Endodermal cell (in vitro differentiated cells): ENCODE results near the gene GSC2. TPM values are rescaled to one million over a fixed set of nuclear protein-coding genes. Genes with fewer than 3 reads are reported as not detected.

Experiments used
- DNase-seq: peaks from one replicate; pipeline ENCODE4 v3.0.0-alpha.2; 2017
- H3K27ac ChIP-seq: 2 replicates; pipeline ENCODE4 v1.5.1; 2013; ENCODE audit warnings: mild to moderate bottlenecking, low read depth, low read length, moderate library complexity
- H3K27me3 ChIP-seq: 2 replicates; pipeline ENCODE4 v1.6.1; 2013; ENCODE audit warnings: mild to moderate bottlenecking, low read length, moderate library complexity; ENCODE audit not compliant: insufficient read depth, control insufficient read depth, poor library complexity, severe bottlenecking
- H3K36me3 ChIP-seq: 2 replicates; pipeline ENCODE4 v1.7.0; 2013; ENCODE audit warnings: mild to moderate bottlenecking, low read length, moderate library complexity; ENCODE audit not compliant: control insufficient read depth, insufficient read depth
- H3K4me1 ChIP-seq: one replicate; pipeline ENCODE4 v1.7.0; 2013; ENCODE audit warnings: low read length; ENCODE audit not compliant: control insufficient read depth, insufficient read depth
- H3K4me3 ChIP-seq: 2 replicates; pipeline ENCODE4 v1.5.1; 2013; ENCODE audit warnings: mild to moderate bottlenecking, low read length, moderate library complexity
- H3K9ac ChIP-seq: 2 replicates; pipeline ENCODE4 v1.6.1; 2013; ENCODE audit warnings: mild to moderate bottlenecking, low read length, moderate library complexity; ENCODE audit not compliant: poor library complexity, severe bottlenecking; ENCODE audit errors: extremely low read depth
- H3K9me3 ChIP-seq: 2 replicates; pipeline ENCODE4 v1.6.1; 2013; ENCODE audit warnings: mild to moderate bottlenecking, low read length, moderate library complexity; ENCODE audit not compliant: control insufficient read depth
- H3K27ac Mint-ChIP-seq: 2 replicates; pipeline ENCODE4 v1.8.0; 2020; ENCODE audit warnings: mixed read lengths
- H3K27me3 Mint-ChIP-seq: 2 replicates; pipeline ENCODE4 v1.8.0; 2021; ENCODE audit warnings: mild to moderate bottlenecking, mixed read lengths; ENCODE audit not compliant: insufficient read depth
- H3K36me3 Mint-ChIP-seq: 2 replicates; pipeline ENCODE4 v1.8.0; 2020; ENCODE audit warnings: low read depth, mixed read lengths
- H3K4me1 Mint-ChIP-seq: 2 replicates; pipeline ENCODE4 v1.8.0; 2020; ENCODE audit warnings: mixed read lengths
- H3K4me3 Mint-ChIP-seq: 2 replicates; pipeline ENCODE4 v1.8.0; 2020; ENCODE audit warnings: mild to moderate bottlenecking, moderate library complexity, mixed read lengths
- H3K9me3 Mint-ChIP-seq: 2 replicates; pipeline ENCODE4 v1.8.0; 2020; ENCODE audit warnings: mild to moderate bottlenecking, mixed read lengths
- WGBS, 2 experiments: methylation state at CpG; one replicate each; pipeline versions ENCODE4 v1.1.5 to v1.1.7; 2013; ENCODE audit warnings: missing lambda C conversion rate in 2 of 2, mixed read lengths in 1 of 2; ENCODE audit not compliant: insufficient coverage in 1 of 2, insufficient read length in 1 of 2; 5-methylcytosine and 5-hydroxymethylcytosine counted together
- total RNA-seq, 2 donors: library from RNA; stranded (reverse); fragmentation: NEBNext Ultra II Directional in 1 of 2; extraction: Animal tissue kit (Norgen Biotek cat#: 25700) in 1 of 2; gene quantifications; 2 replicates in 1 of 2; 3 replicates in 1 of 2; pipeline ENCODE4 v1.2.1, GENCODE V29; 2021
- TF ChIP-seq, protein P1 (sequence below): fragments of 200-600 bp; sonication (generic); conservative IDR thresholded peaks from 2 replicates; pipeline ENCODE4 v1.5.0; 2021; ENCODE audit warnings: antibody characterized with exemption, mild to moderate bottlenecking

The GSC2 gene
- total RNA-seq, 2 donors from 2014 or later: not detected

DNA sequence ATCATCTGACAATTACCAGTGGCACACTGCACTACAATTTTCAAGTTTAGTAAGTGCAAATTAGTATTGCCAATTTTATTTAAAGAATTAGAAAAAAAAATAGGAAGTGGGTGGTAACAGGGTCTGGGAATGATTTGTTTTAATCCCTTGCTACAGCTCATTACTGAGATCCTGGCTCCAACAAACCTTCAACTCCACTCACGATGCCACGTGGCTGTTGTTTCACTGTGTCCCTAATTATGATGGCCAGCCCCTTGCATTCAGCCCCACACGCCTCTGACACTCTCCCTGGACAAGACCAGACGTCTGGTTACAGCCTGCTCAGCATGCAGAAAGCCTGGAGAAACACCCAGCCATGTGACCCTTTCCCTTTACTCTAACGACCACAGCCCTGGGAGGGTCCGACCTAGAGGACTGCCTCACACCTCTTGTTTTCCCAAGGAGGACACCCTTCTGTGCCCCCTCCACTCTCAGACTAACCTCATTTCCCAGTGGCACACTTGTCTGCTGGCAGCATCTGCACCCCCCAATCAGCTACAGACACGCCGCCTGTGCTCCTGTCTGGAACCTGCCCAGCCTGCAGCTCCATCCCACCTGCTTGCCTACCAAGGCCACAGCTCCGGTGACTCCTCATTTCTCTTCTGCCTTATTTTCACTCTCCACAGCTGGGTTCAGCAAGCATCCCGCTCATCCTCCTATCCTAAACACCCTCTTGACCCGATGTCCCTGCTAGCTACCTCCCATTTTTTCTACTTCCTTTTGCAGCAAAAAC lies 46.9 kb upstream of the GSC2 start:
- Mint-ChIP-seq H3K27ac (peak overlapping the region; percentile 7), H3K36me3 (peaks cover 28% of the 10 kb centered on the region), H3K27me3 (no peaks in the 10 kb centered on the region), H3K4me1 (no peaks in the 10 kb centered on the region), H3K4me3 (no peak overlapping the region), H3K9me3 (no peaks in the 10 kb centered on the region)
- H3K27ac ChIP-seq: no peak overlapping the region
- WGBS, 2 experiments: 86 to 95% methylated on average over 7 to 11 of the region's 11 CpGs
- no peaks in the 10 kb centered on the region for H3K4me1 ChIP-seq
- no peak for DNase-seq
- no peaks in the 10 kb centered on the region for H3K36me3 ChIP-seq
- no peaks in the 10 kb centered on the region for H3K9me3 ChIP-seq
- no peak overlapping the region for H3K4me3 ChIP-seq
- no peaks in the 10 kb centered on the region for H3K27me3 ChIP-seq
- H3K9ac ChIP-seq: no peak overlapping the region
- TF ChIP-seq, protein P1, sequence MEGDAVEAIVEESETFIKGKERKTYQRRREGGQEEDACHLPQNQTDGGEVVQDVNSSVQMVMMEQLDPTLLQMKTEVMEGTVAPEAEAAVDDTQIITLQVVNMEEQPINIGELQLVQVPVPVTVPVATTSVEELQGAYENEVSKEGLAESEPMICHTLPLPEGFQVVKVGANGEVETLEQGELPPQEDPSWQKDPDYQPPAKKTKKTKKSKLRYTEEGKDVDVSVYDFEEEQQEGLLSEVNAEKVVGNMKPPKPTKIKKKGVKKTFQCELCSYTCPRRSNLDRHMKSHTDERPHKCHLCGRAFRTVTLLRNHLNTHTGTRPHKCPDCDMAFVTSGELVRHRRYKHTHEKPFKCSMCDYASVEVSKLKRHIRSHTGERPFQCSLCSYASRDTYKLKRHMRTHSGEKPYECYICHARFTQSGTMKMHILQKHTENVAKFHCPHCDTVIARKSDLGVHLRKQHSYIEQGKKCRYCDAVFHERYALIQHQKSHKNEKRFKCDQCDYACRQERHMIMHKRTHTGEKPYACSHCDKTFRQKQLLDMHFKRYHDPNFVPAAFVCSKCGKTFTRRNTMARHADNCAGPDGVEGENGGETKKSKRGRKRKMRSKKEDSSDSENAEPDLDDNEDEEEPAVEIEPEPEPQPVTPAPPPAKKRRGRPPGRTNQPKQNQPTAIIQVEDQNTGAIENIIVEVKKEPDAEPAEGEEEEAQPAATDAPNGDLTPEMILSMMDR: no peak

DNA sequence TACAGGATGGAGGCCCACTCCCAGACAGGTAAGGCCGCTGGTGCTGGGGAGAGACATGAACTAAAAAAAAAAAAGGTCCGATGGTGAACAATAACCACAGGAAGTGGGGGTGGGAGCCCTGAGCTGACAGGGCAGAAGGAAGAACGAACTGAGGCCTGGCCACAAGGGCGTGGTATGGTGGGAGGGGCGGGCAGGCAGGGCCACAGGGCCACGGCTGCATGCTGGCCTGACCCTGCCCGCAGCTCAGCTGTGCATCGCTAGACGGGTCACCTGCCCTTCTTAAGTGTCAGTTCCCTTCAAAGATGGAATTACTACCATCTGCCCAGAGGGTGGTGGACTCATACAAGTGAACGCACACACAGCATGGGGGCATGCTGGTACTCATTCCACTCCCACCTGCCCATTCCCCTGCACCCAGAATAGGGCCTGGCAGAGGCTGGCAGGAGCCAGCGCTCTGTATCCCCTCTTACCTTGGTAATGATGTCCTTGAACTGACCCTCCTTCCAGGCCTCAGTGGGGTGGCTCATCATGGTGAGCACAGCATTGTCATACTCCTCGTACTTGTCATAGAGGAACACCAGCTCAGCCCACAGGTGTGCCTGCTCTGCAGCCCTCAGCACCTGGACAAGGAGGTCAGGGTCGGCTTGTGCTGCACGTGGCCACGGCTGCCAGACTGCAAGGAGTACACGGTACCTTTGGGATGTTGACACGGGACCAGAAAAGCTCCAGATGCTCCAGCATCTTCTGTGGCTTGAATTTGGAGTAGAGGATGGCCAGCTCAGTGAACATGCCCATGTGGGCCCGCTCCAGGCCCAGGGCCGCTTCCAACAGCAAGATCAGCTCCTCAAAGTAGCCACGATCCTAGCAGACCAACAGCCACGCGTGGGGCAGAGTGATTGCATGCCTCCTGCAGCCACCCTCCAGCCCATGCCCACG lies 46.0 kb upstream of the GSC2 start:
- no peak for DNase-seq
- Histone ChIP-seq H3K9me3 (no peaks in the 10 kb centered on the region), H3K9ac (no peak overlapping the region), H3K27ac (no peak overlapping the region), H3K27me3 (no peaks in the 10 kb centered on the region), H3K36me3 (no peaks in the 10 kb centered on the region), H3K4me3 (no peak overlapping the region), H3K4me1 (no peaks in the 10 kb centered on the region)
- Mint-ChIP-seq H3K27me3 (no peaks in the 10 kb centered on the region), H3K4me3 (no peak overlapping the region), H3K4me1 (no peaks in the 10 kb centered on the region), H3K9me3 (no peaks in the 10 kb centered on the region), H3K27ac (no peak overlapping the region), H3K36me3 (peaks cover 31% of the 10 kb centered on the region)
- WGBS, 2 experiments: 94 to 97% methylated on average over 20 to 23 of the region's 23 CpGs
- TF ChIP-seq, protein P1: no peak

DNA sequence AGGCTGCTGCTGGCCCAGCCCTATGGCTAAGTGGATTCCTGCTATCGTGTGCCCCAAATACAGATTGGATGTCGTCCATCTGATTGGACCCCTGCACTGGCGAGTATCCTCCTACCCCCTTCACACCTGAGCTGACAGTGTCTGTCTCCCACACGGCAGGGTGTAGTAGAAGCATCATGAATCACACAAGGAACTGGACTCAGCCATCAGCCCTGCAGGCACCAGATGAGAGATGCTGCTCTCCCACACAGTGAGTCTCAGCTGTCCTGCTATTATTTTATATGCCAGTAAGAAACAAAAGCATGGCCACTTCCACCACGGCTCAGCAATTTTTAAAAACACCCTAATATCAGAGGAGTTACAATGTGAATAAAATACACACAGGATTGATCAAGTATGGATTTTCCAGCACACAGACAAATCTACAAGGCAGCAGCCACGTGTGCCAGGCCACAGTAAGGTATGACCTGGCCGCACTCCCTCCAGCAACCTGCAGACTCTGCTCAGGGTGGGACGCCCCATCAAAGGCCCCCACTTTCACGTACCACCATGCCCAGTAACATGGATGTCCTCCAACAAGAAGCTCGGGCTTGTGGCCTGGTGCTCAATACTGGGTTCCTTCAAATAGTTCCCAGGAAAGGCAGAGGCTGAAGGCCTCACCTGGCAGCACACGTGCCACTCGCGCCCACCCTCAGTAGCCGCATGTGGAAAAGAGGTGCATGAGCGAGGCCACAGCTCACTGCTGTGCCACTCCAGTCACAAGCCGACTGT lies 44.9 kb upstream of the GSC2 start:
- H3K36me3 Mint-ChIP-seq: peaks cover 31% of the 10 kb centered on the region
- DNase-seq: no peak

More for the DNA sequence above, 44.9 kb upstream of the GSC2 start:
- H3K36me3 ChIP-seq: no peaks in the 10 kb centered on the region
- H3K9me3 ChIP-seq: no peaks in the 10 kb centered on the region
- H3K27me3 ChIP-seq: no peaks in the 10 kb centered on the region
- H3K27ac ChIP-seq: no peak overlapping the region
- H3K4me1 ChIP-seq: no peaks in the 10 kb centered on the region
- no peak overlapping the region for H3K4me3 Mint-ChIP-seq
- no peaks in the 10 kb centered on the region for H3K9me3 Mint-ChIP-seq
- 91 to 95% methylated on average over 9 to 16 of the region's 16 CpGs for WGBS, 2 experiments
- H3K4me1 Mint-ChIP-seq: no peaks in the 10 kb centered on the region
- no peak overlapping the region for H3K4me3 ChIP-seq
- TF ChIP-seq, protein P1: no peak
- no peaks in the 10 kb centered on the region for H3K27me3 Mint-ChIP-seq
- H3K9ac ChIP-seq: no peak overlapping the region
- H3K27ac Mint-ChIP-seq: no peak overlapping the region
